WTC11 (cell line): ENCODE measurements around the gene KCNG2. TPM values are rescaled to one million over a fixed set of nuclear protein-coding genes. Genes with fewer than 3 reads are reported as not detected.

ENCODE experiments used
- ATAC-seq: fragments of 200-7000 bp; cut with Tn5 transposase; 2 replicates; pipeline ENCODE4 v1.10.0; 2021; ENCODE audit warnings: mild to moderate bottlenecking, moderate library complexity
- CTCF ChIA-PET: fragments of 300-600 bp; sonication (Branson Sonifier 250); formaldehyde crosslinking; loops from one replicate; lab custom pipeline; 2021; ENCODE audit warnings: antibody characterized with exemption; lab: Charles Lee
- POLR2A ChIA-PET: fragments of 350-600 bp; sonication (Branson Sonifier 250); formaldehyde crosslinking; loops from one replicate; lab custom pipeline; 2021; ENCODE audit warnings: antibody characterized with exemption; lab: Charles Lee
- DNase-seq: peaks from one replicate; pipeline ENCODE4 v3.0.0; 2021; ENCODE audit warnings: low spot score
- H3K27ac Mint-ChIP-seq: 2 replicates; pipeline ENCODE4 v1.8.0; 2021; ENCODE audit warnings: mixed read lengths
- H3K27me3 Mint-ChIP-seq: 2 replicates; pipeline ENCODE4 v1.8.0; 2021; ENCODE audit warnings: low read depth, mild to moderate bottlenecking, moderate library complexity, mixed read lengths
- H3K36me3 Mint-ChIP-seq: 2 replicates; pipeline ENCODE4 v1.8.0; 2021; ENCODE audit warnings: mixed read lengths
- H3K4me1 Mint-ChIP-seq: 2 replicates; pipeline ENCODE4 v1.8.0; 2022; ENCODE audit warnings: mixed read lengths
- H3K4me3 Mint-ChIP-seq: 2 replicates; pipeline ENCODE4 v1.8.0; 2021; ENCODE audit warnings: mild to moderate bottlenecking, moderate library complexity, mixed read lengths
- H3K9me3 Mint-ChIP-seq: 2 replicates; pipeline ENCODE4 v1.8.0; 2021; ENCODE audit warnings: mixed read lengths
- AFF4 ChIP-seq: sonication (generic); formaldehyde crosslinking; IDR thresholded peaks from 2 replicates; pipeline ENCODE4 v1.8.1; 2023; ENCODE audit warnings: mild to moderate bottlenecking, missing genetic modification reagents, borderline replicate concordance
- ATF6 ChIP-seq: sonication (generic); formaldehyde crosslinking; IDR thresholded peaks from 2 replicates; pipeline ENCODE4 v1.8.1; 2023; ENCODE audit warnings: mild to moderate bottlenecking, missing genetic modification reagents
- CTCF ChIP-seq: fragments of 200-600 bp; IDR thresholded peaks from 2 replicates; pipeline ENCODE4 v1.8.0; 2022; ENCODE audit warnings: antibody characterized with exemption
- FOXJ3 ChIP-seq: sonication (generic); formaldehyde crosslinking; IDR thresholded peaks from 2 replicates; pipeline ENCODE4 v1.9.0; 2021; ENCODE audit warnings: missing genetic modification reagents, mild to moderate bottlenecking, borderline replicate concordance
- GRHL2 ChIP-seq: fragments of 250-450 bp; sonication (Bioruptor Pico); IDR thresholded peaks from 2 replicates; pipeline ENCODE4 v1.8.0; 2022; ENCODE audit warnings: mild to moderate bottlenecking, moderate library complexity; ENCODE audit not compliant: insufficient replicate concordance, severe bottlenecking
- HMGA2 ChIP-seq: fragments of 250-450 bp; sonication (Bioruptor Pico); IDR thresholded peaks from 2 replicates; pipeline ENCODE4 v1.4.0; 2021; ENCODE audit warnings: mild to moderate bottlenecking, moderate library complexity
- HMGXB4 ChIP-seq: sonication (generic); formaldehyde crosslinking; IDR thresholded peaks from 2 replicates; pipeline ENCODE4 v1.8.1; 2023; ENCODE audit warnings: mild to moderate bottlenecking, moderate library complexity, missing genetic modification reagents
- NFE2L1 ChIP-seq: sonication (generic); formaldehyde crosslinking; IDR thresholded peaks from 2 replicates; pipeline ENCODE4 v1.8.1; 2023; ENCODE audit warnings: missing genetic modification reagents
- NFYB ChIP-seq: sonication (generic); formaldehyde crosslinking; conservative IDR thresholded peaks from 2 replicates; pipeline ENCODE4 v1.8.0; 2022; ENCODE audit warnings: low read depth, missing genetic modification reagents
- NR1H2 ChIP-seq: sonication (generic); formaldehyde crosslinking; IDR thresholded peaks from 2 replicates; pipeline ENCODE4 v1.9.0; 2021; ENCODE audit warnings: mild to moderate bottlenecking, moderate library complexity, missing genetic modification reagents
- RELA ChIP-seq: sonication (generic); formaldehyde crosslinking; IDR thresholded peaks from 2 replicates; pipeline ENCODE4 v1.8.1; 2022; ENCODE audit warnings: missing genetic modification reagents, mild to moderate bottlenecking, borderline replicate concordance
- TP53 ChIP-seq: sonication (generic); formaldehyde crosslinking; IDR thresholded peaks from 2 replicates; pipeline ENCODE4 v1.8.1; 2023; ENCODE audit warnings: mild to moderate bottlenecking, missing genetic modification reagents
- USF1 ChIP-seq: sonication (generic); formaldehyde crosslinking; IDR thresholded peaks from 2 replicates; pipeline ENCODE4 v1.8.0; 2022; ENCODE audit warnings: mild to moderate bottlenecking, missing genetic modification reagents
- ZNF138 ChIP-seq: sonication (generic); formaldehyde crosslinking; conservative IDR thresholded peaks from 2 replicates; pipeline ENCODE4 v1.8.1; 2022; ENCODE audit warnings: mild to moderate bottlenecking, moderate library complexity, missing genetic modification reagents
- ZNF219 ChIP-seq: sonication (generic); formaldehyde crosslinking; IDR thresholded peaks from 2 replicates; pipeline ENCODE4 v1.8.0; 2023; ENCODE audit warnings: missing genetic modification reagents, mild to moderate bottlenecking, borderline replicate concordance
- ZNF232 ChIP-seq: sonication (generic); formaldehyde crosslinking; IDR thresholded peaks from 2 replicates; pipeline ENCODE4 v1.8.0; 2022; ENCODE audit warnings: mild to moderate bottlenecking, missing genetic modification reagents
- ZNF416 ChIP-seq: fragments of 250-450 bp; sonication (Bioruptor Pico); IDR thresholded peaks from 2 replicates; pipeline ENCODE4 v1.9.0; 2021; ENCODE audit warnings: mild to moderate bottlenecking, inconsistent platforms
- total RNA-seq: library from RNA; stranded (reverse); gene quantifications from 3 replicates; pipeline ENCODE4 v1.2.3, GENCODE V29; 2021
- TF ChIP-seq, protein P1 (sequence below): sonication (generic); formaldehyde crosslinking; IDR thresholded peaks from 2 replicates; pipeline ENCODE4 v1.8.0; 2022; ENCODE audit warnings: mild to moderate bottlenecking, missing genetic modification reagents
- TF ChIP-seq, protein P2 (sequence below): sonication (generic); formaldehyde crosslinking; IDR thresholded peaks from 2 replicates; pipeline ENCODE4 v1.8.1; 2022; ENCODE audit warnings: mild to moderate bottlenecking, moderate library complexity, missing genetic modification reagents

The KCNG2 gene
- total RNA-seq, 1 experiment from 2014 or later = 0.50 TPM

DNA sequence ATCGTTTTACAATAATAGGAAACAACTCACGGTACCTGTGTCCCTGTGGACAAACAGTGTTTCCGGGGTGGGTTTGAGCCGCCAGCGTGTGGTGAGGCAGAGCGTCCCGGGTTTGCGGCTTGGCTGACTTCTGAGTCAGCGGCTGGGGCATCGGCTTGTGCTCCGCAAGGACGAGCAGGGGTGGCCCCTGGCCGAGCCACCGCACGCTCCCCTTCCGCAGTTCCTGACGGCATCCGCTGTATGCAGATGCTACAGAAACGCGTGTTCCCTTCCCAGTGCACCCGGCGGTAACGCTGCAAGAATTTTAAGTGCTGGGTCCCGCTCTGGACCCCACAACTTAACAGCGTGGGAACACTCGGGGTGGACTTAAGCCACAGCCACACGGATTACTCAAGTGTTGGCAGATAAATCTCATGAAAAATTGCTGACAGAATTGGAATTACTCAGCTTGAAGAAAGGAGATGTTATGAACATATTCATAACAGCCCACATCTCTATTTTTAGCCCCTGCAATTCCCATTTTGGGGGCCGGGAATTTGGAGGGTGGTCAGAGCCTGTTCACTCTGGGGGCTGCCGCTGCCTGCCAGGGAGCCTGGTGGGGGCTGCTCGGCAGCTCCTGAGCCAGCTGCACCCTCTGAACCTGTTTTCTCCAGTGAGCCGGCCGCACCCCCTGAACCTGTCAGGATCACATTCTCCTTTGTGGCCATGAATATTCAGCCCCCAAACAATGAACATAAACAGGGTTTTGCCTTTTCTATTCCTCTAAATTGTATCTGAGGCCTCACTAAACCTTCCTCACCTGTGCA is 12.6 kb upstream of the KCNG2 start (continued):
- TF ChIP-seq HMGXB4 (CRISPR knock-in tag) (no peak), NFE2L1 (no peak), ZNF232 (no peak), ZNF416 (no peak), RELA (no peak), HMGA2 (CRISPR knock-in tag) (no peak), GRHL2 (CRISPR knock-in tag) (no peak)
- TF ChIP-seq, protein P1, sequence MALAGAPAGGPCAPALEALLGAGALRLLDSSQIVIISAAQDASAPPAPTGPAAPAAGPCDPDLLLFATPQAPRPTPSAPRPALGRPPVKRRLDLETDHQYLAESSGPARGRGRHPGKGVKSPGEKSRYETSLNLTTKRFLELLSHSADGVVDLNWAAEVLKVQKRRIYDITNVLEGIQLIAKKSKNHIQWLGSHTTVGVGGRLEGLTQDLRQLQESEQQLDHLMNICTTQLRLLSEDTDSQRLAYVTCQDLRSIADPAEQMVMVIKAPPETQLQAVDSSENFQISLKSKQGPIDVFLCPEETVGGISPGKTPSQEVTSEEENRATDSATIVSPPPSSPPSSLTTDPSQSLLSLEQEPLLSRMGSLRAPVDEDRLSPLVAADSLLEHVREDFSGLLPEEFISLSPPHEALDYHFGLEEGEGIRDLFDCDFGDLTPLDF (CRISPR knock-in tag) = no peak
- TF ChIP-seq, all 79 proteins: peak for 0

DNA sequence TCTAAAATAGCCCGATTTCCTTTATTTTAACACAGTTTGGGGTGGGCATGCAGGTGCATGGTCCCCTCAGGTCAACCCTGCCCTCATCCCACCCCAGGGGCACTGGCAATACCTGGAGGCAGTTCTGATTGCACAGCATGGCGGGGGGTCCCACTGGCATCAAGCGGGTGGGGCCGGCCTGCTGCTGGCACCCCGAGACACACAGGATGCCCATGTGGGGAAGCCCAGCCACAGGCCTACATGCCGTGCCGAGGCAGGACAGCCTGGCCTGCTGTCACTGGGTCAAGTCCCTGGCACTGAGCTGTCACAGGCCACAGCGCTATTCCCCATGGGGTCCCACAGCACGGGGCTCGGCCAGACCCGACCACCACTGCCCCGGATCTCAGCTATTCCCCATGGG is 11.9 kb upstream of the KCNG2 start:
- POLR2A ChIA-PET = no interaction called here
- no peak for ATAC-seq
- no peak for DNase-seq
- H3K27me3 Mint-ChIP-seq = peaks cover 47% of the 10 kb centered on the region
- no peak overlapping the region for H3K27ac Mint-ChIP-seq
- CTCF ChIA-PET = no interaction called here
- TF ChIP-seq NR1H2 (CRISPR knock-in tag) (no peak), TP53 (CRISPR knock-in tag) (no peak), ZNF219 (CRISPR knock-in tag) (no peak), USF1 (CRISPR knock-in tag) (no peak), NFYB (CRISPR knock-in tag) (no peak), ZNF138 (CRISPR knock-in tag) (no peak), ATF6 (no peak), FOXJ3 (CRISPR knock-in tag) (no peak), HMGA2 (CRISPR knock-in tag) (no peak), AFF4 (no peak), CTCF (no peak)
- TF ChIP-seq, protein P1 (CRISPR knock-in tag) = no peak
- TF ChIP-seq, protein P2, sequence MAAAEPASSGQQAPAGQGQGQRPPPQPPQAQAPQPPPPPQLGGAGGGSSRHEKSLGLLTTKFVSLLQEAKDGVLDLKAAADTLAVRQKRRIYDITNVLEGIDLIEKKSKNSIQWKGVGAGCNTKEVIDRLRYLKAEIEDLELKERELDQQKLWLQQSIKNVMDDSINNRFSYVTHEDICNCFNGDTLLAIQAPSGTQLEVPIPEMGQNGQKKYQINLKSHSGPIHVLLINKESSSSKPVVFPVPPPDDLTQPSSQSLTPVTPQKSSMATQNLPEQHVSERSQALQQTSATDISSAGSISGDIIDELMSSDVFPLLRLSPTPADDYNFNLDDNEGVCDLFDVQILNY = no peak
- H3K9me3 Mint-ChIP-seq = no peaks in the 10 kb centered on the region
- 0 out of 2 replicates have a peak, but pooled peaks cover 3% of the 10 kb centered on the region for H3K4me1 Mint-ChIP-seq
- no peaks in the 10 kb centered on the region for H3K36me3 Mint-ChIP-seq
- H3K4me3 Mint-ChIP-seq = no peak overlapping the region
